HEK293 (cell line): ENCODE measurements around the gene MAN1B1.
A peak's percentile ranks its signal among the peaks of the same experiment; 100 is the strongest.

Experiments
- FEZF1 ChIP-seq: fragments of 450-650 bp; formaldehyde crosslinking; IDR thresholded peaks from 2 replicates; pipeline ENCODE4 v1.5.1; 2016; ENCODE audit warnings: missing biosample characterization, missing genetic modification characterization
- KLF7 ChIP-seq: fragments of 450-650 bp; formaldehyde crosslinking; IDR thresholded peaks from 2 replicates; pipeline ENCODE4 v1.5.1; 2016; ENCODE audit warnings: missing biosample characterization, missing genetic modification characterization, borderline replicate concordance
- KLF8 ChIP-seq: fragments of 450-650 bp; formaldehyde crosslinking; IDR thresholded peaks from 2 replicates; pipeline ENCODE4 v1.5.1; 2016; ENCODE audit warnings: missing biosample characterization, missing genetic modification characterization
- MYNN ChIP-seq: fragments of 450-650 bp; formaldehyde crosslinking; IDR thresholded peaks from 2 replicates; pipeline ENCODE4 v1.5.1; 2016; ENCODE audit warnings: missing biosample characterization, missing genetic modification characterization, borderline replicate concordance
- RBAK ChIP-seq: fragments of 450-650 bp; formaldehyde crosslinking; IDR thresholded peaks from 2 replicates; pipeline ENCODE4 v1.5.1; 2016; ENCODE audit warnings: missing biosample characterization, missing genetic modification characterization
- SP7 ChIP-seq: fragments of 450-650 bp; formaldehyde crosslinking; IDR thresholded peaks from 2 replicates; pipeline ENCODE4 v1.5.1; 2016; ENCODE audit warnings: missing biosample characterization, missing genetic modification characterization
- ZBTB21 ChIP-seq: fragments of 450-650 bp; formaldehyde crosslinking; IDR thresholded peaks from 2 replicates; pipeline ENCODE4 v1.5.1; 2017; ENCODE audit warnings: missing biosample characterization, missing genetic modification characterization
- ZBTB48 ChIP-seq: fragments of 450-650 bp; formaldehyde crosslinking; IDR thresholded peaks from 2 replicates; pipeline ENCODE4 v1.5.1; 2016; ENCODE audit warnings: missing biosample characterization, missing genetic modification characterization
- ZFHX2 ChIP-seq: fragments of 450-650 bp; formaldehyde crosslinking; conservative IDR thresholded peaks from 2 replicates; pipeline ENCODE4 v1.5.1; 2016; ENCODE audit warnings: missing biosample characterization, missing genetic modification characterization
- ZNF214 ChIP-seq: fragments of 450-650 bp; formaldehyde crosslinking; IDR thresholded peaks from 2 replicates; pipeline ENCODE4 v1.5.1; 2017; ENCODE audit warnings: missing biosample characterization, mild to moderate bottlenecking, missing genetic modification characterization, borderline replicate concordance
- ZNF221 ChIP-seq: fragments of 450-650 bp; formaldehyde crosslinking; IDR thresholded peaks from 2 replicates; pipeline ENCODE4 v1.5.1; 2017; ENCODE audit warnings: missing biosample characterization, missing genetic modification characterization, borderline replicate concordance
- ZNF24 ChIP-seq: fragments of 450-650 bp; formaldehyde crosslinking; IDR thresholded peaks from 2 replicates; pipeline ENCODE4 v1.5.1; 2016; ENCODE audit warnings: missing biosample characterization, missing genetic modification characterization
- ZNF274 ChIP-seq, 2 experiments: fragments of 200-500 bp in 1 of 2; fragments of 450-650 bp in 1 of 2; sonication (Bioruptor generic) in 1 of 2; formaldehyde crosslinking in 1 of 2; IDR thresholded peaks; 2 replicates each; pipeline versions ENCODE4 v1.5.1 to v1.6.1; 2014 to 2016; ENCODE audit warnings: borderline replicate concordance in 1 of 2, inconsistent platforms in 1 of 2, low read length in 1 of 2, missing biosample characterization in 1 of 2, missing genetic modification characterization in 1 of 2
- ZNF416 ChIP-seq: fragments of 450-650 bp; formaldehyde crosslinking; IDR thresholded peaks from 2 replicates; pipeline ENCODE4 v1.5.1; 2016; ENCODE audit warnings: missing biosample characterization, missing genetic modification characterization
- ZNF473 ChIP-seq: fragments of 450-650 bp; formaldehyde crosslinking; IDR thresholded peaks from 2 replicates; pipeline ENCODE4 v1.5.1; 2017; ENCODE audit warnings: missing biosample characterization, missing genetic modification characterization
- ZNF48 ChIP-seq: fragments of 450-650 bp; formaldehyde crosslinking; IDR thresholded peaks from 2 replicates; pipeline ENCODE4 v1.5.1; 2016; ENCODE audit warnings: missing biosample characterization, missing genetic modification characterization
- ZNF544 ChIP-seq: fragments of 450-650 bp; formaldehyde crosslinking; IDR thresholded peaks from 2 replicates; pipeline ENCODE4 v1.5.0; 2017; ENCODE audit warnings: missing biosample characterization, missing genetic modification characterization
- ZNF548 ChIP-seq: fragments of 450-650 bp; formaldehyde crosslinking; IDR thresholded peaks from 2 replicates; pipeline ENCODE4 v1.5.1; 2016; ENCODE audit warnings: missing biosample characterization, missing genetic modification characterization
- ZNF558 ChIP-seq: fragments of 450-650 bp; formaldehyde crosslinking; IDR thresholded peaks from 2 replicates; pipeline ENCODE4 v1.5.1; 2016; ENCODE audit warnings: missing biosample characterization, missing genetic modification characterization
- ZNF654 ChIP-seq: fragments of 450-650 bp; formaldehyde crosslinking; IDR thresholded peaks from 2 replicates; pipeline ENCODE4 v1.5.1; 2016; ENCODE audit warnings: low read depth, missing biosample characterization, missing genetic modification characterization
- ZNF664 ChIP-seq: fragments of 450-650 bp; formaldehyde crosslinking; IDR thresholded peaks from 2 replicates; pipeline ENCODE4 v1.5.1; 2016; ENCODE audit warnings: missing biosample characterization, missing genetic modification characterization
- ZNF677 ChIP-seq: fragments of 450-650 bp; IDR thresholded peaks from 2 replicates; pipeline ENCODE4 v1.5.0; 2018; ENCODE audit warnings: missing biosample characterization, mild to moderate bottlenecking, missing genetic modification characterization, moderate library complexity
- ZNF747 ChIP-seq: fragments of 450-650 bp; formaldehyde crosslinking; IDR thresholded peaks from 2 replicates; pipeline ENCODE4 v1.5.1; 2016; ENCODE audit warnings: missing biosample characterization, missing genetic modification characterization
- ZNF777 ChIP-seq: fragments of 450-650 bp; formaldehyde crosslinking; IDR thresholded peaks from 2 replicates; pipeline ENCODE4 v1.5.1; 2017; ENCODE audit warnings: missing biosample characterization, missing genetic modification characterization, borderline replicate concordance
- TF ChIP-seq, protein P1 (sequence below): fragments of 450-650 bp; formaldehyde crosslinking; IDR thresholded peaks from 2 replicates; pipeline ENCODE4 v1.5.1; 2016; ENCODE audit warnings: missing biosample characterization, missing genetic modification characterization
- TF ChIP-seq, protein P2 (sequence below): fragments of 450-650 bp; formaldehyde crosslinking; IDR thresholded peaks from 2 replicates; pipeline ENCODE4 v1.5.0; 2017; ENCODE audit warnings: missing biosample characterization, missing genetic modification characterization, borderline replicate concordance
- TF ChIP-seq, protein P3 (sequence below): fragments of 450-650 bp; formaldehyde crosslinking; IDR thresholded peaks from 2 replicates; pipeline ENCODE4 v1.5.1; 2016; ENCODE audit warnings: missing biosample characterization, missing genetic modification characterization
- TF ChIP-seq, protein P4 (sequence below): fragments of 450-650 bp; formaldehyde crosslinking; IDR thresholded peaks from 2 replicates; pipeline ENCODE4; 2016; ENCODE audit warnings: missing biosample characterization, missing genetic modification characterization
- TF ChIP-seq, protein P5 (sequence below): fragments of 450-650 bp; formaldehyde crosslinking; IDR thresholded peaks from 2 replicates; pipeline ENCODE4 v1.5.1; 2016; ENCODE audit warnings: missing biosample characterization, missing genetic modification characterization

Gene MAN1B1

DNA sequence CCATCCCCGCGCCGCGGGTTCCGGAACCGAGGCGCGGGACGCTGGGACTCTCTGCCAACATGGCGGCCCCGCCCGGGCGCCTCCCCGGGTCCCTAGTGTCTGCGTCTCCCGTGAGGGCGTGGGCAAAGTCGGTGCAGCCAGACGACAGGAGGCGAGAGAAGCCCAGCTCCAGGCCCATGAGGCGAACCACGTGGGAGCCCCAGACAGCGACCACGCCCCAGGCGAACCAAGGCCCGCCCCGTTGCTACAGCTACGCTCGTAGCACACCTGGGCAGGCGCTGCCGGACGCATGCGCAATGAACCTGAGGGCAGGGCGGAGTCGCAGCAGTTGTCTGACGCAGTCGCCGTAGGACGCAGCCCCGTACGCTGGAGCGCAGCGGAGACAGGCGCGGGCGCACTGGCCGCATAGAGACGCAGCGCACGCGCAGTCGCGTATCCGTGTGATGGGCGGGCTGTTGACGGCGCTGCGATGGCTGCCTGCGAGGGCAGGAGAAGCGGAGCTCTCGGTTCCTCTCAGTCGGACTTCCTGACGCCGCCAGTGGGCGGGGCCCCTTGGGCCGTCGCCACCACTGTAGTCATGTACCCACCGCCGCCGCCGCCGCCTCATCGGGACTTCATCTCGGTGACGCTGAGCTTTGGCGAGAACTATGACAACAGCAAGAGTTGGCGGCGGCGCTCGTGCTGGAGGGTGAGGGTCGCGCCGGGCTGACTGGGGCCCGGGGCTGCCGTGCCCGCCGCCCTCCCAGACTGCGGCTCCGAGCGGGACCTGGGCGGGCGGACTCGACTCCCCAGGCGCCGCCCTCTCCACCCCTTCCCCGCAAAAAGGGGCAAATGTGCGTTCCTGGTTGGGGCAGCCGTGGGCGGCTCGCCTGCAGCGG lies at the start of gene MAN1B1 (continued):
- no peak for TF ChIP-seq ZNF747
- peak; percentile 81 for TF ChIP-seq ZFHX2 (tag by site-specific recombination)
- TF ChIP-seq ZNF48 (tag by site-specific recombination): no peak
- no peak for TF ChIP-seq RBAK
- TF ChIP-seq ZNF24 (tag by site-specific recombination): no peak
- TF ChIP-seq ZNF274 (IDR thresholded peaks at IDR 0.05; ENCODE audit: low read length): no peak
- no peak for TF ChIP-seq ZNF274 (tag by site-specific recombination; IDR thresholded peaks at IDR 0.05; ENCODE audit: borderline replicate concordance)
- TF ChIP-seq, protein P1, sequence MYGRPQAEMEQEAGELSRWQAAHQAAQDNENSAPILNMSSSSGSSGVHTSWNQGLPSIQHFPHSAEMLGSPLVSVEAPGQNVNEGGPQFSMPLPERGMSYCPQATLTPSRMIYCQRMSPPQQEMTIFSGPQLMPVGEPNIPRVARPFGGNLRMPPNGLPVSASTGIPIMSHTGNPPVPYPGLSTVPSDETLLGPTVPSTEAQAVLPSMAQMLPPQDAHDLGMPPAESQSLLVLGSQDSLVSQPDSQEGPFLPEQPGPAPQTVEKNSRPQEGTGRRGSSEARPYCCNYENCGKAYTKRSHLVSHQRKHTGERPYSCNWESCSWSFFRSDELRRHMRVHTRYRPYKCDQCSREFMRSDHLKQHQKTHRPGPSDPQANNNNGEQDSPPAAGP (tag by site-specific recombination): peak; percentile 53
- TF ChIP-seq, protein P2, sequence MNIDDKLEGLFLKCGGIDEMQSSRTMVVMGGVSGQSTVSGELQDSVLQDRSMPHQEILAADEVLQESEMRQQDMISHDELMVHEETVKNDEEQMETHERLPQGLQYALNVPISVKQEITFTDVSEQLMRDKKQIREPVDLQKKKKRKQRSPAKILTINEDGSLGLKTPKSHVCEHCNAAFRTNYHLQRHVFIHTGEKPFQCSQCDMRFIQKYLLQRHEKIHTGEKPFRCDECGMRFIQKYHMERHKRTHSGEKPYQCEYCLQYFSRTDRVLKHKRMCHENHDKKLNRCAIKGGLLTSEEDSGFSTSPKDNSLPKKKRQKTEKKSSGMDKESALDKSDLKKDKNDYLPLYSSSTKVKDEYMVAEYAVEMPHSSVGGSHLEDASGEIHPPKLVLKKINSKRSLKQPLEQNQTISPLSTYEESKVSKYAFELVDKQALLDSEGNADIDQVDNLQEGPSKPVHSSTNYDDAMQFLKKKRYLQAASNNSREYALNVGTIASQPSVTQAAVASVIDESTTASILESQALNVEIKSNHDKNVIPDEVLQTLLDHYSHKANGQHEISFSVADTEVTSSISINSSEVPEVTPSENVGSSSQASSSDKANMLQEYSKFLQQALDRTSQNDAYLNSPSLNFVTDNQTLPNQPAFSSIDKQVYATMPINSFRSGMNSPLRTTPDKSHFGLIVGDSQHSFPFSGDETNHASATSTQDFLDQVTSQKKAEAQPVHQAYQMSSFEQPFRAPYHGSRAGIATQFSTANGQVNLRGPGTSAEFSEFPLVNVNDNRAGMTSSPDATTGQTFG (tag by site-specific recombination): no peak
- TF ChIP-seq ZNF221: no peak
- no peak for TF ChIP-seq ZNF558 (tag by site-specific recombination)
- no peak; the same call in 1 of the 2 replicates for TF ChIP-seq MYNN (tag by site-specific recombination)
- TF ChIP-seq ZNF544 (tag by site-specific recombination): no peak
- TF ChIP-seq ZNF214 (tag by site-specific recombination): no peak
- no peak for TF ChIP-seq ZNF416 (tag by site-specific recombination)
- TF ChIP-seq ZNF664 (tag by site-specific recombination): no peak
- TF ChIP-seq ZNF777 (tag by site-specific recombination): no peak
- TF ChIP-seq, protein P3, sequence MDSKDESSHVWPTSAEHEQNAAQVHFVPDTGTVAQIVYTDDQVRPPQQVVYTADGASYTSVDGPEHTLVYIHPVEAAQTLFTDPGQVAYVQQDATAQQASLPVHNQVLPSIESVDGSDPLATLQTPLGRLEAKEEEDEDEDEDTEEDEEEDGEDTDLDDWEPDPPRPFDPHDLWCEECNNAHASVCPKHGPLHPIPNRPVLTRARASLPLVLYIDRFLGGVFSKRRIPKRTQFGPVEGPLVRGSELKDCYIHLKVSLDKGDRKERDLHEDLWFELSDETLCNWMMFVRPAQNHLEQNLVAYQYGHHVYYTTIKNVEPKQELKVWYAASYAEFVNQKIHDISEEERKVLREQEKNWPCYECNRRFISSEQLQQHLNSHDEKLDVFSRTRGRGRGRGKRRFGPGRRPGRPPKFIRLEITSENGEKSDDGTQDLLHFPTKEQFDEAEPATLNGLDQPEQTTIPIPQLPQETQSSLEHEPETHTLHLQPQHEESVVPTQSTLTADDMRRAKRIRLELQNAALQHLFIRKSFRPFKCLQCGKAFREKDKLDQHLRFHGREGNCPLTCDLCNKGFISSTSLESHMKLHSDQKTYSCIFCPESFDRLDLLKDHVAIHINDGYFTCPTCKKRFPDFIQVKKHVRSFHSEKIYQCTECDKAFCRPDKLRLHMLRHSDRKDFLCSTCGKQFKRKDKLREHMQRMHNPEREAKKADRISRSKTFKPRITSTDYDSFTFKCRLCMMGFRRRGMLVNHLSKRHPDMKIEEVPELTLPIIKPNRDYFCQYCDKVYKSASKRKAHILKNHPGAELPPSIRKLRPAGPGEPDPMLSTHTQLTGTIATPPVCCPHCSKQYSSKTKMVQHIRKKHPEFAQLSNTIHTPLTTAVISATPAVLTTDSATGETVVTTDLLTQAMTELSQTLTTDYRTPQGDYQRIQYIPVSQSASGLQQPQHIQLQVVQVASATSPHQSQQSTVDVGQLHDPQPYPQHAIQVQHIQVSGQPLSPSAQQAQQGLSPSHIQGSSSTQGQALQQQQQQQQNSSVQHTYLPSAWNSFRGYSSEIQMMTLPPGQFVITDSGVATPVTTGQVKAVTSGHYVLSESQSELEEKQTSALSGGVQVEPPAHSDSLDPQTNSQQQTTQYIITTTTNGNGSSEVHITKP (tag by site-specific recombination): no peak; the same call in 1 of the 2 replicates
- TF ChIP-seq KLF7 (tag by site-specific recombination): peak; percentile 71; the same call in 1 of the 2 replicates
- no peak for TF ChIP-seq ZNF473 (tag by site-specific recombination)
- TF ChIP-seq SP7 (tag by site-specific recombination): peak; percentile 55; the same call in 1 of the 2 replicates
- peak; percentile 87 for TF ChIP-seq KLF8 (tag by site-specific recombination)
- TF ChIP-seq FEZF1: no peak
- no peak for TF ChIP-seq ZNF548 (tag by site-specific recombination)
- TF ChIP-seq ZBTB48 (tag by site-specific recombination): 0 out of 2 replicates have a peak, but pooled peaks have one; percentile 31
- TF ChIP-seq ZNF677: no peak
- no peak for TF ChIP-seq ZBTB21 (tag by site-specific recombination)
- TF ChIP-seq, protein P4, sequence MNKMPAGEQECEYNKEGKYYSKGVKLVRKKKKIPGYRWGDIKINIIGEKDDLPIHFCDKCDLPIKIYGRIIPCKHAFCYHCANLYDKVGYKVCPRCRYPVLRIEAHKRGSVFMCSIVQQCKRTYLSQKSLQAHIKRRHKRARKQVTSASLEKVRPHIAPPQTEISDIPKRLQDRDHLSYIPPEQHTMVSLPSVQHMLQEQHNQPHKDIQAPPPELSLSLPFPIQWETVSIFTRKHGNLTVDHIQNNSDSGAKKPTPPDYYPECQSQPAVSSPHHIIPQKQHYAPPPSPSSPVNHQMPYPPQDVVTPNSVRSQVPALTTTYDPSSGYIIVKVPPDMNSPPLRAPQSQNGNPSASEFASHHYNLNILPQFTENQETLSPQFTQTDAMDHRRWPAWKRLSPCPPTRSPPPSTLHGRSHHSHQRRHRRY (tag by site-specific recombination): no peak
- TF ChIP-seq, protein P5, sequence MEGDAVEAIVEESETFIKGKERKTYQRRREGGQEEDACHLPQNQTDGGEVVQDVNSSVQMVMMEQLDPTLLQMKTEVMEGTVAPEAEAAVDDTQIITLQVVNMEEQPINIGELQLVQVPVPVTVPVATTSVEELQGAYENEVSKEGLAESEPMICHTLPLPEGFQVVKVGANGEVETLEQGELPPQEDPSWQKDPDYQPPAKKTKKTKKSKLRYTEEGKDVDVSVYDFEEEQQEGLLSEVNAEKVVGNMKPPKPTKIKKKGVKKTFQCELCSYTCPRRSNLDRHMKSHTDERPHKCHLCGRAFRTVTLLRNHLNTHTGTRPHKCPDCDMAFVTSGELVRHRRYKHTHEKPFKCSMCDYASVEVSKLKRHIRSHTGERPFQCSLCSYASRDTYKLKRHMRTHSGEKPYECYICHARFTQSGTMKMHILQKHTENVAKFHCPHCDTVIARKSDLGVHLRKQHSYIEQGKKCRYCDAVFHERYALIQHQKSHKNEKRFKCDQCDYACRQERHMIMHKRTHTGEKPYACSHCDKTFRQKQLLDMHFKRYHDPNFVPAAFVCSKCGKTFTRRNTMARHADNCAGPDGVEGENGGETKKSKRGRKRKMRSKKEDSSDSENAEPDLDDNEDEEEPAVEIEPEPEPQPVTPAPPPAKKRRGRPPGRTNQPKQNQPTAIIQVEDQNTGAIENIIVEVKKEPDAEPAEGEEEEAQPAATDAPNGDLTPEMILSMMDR (tag by site-specific recombination): no peak
- no peak for TF ChIP-seq ZNF654
